GM21786 (cell line): Measurements from ENCODE around the gene TBATA.
A peak's percentile ranks its signal among the peaks of the same experiment; 100 is the strongest.

Experiments
- ATAC-seq: cut with Tn5 transposase; IDR thresholded peaks from one replicate; pipeline ENCODE4 v1.9.1; 2021; ENCODE audit not compliant: unreplicated experiment

TBATA gene

GRCh38 chr10:70785190-70785589 lies at the start of gene TBATA:
Gene TBATA, minus strand, starts transcription at chr10:70785377. Its CDS starts 1,998 bp downstream, at chr10:70783379.
- no peak for ATAC-seq

DNA sequence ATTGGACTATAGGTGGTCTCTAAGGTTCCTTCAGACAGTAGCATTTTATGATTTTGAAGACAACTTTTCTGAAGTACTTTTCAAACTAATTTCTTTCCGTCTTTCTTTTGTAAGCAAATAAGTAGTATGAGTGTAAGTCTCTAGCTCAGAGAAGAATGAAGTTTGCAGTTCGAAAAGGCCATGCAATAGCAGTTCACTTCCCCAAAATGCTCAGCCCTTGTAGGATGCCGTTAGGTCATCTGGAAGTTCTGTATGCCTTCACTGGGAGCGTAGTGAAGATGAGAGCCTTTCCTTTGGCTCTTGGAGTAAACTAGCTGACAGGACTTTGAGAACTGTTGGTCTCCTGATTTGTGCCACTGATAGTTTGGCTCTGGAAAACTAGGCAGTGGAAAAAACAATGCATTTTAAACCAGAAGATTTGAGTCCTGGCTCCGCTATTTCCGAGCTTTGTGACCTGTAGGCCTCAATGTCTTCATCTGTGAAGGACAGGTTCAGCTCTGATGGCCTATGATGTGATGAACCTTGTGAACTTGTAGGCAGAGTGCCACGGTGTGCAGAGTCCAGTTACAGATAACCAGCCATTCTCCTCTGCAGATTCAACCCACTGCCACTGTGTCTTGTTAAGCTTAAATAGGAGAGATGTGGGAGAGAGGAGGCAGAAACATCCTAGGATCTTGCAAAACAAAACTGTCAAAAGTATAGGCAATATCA lies 49.4 kb upstream of the TBATA start:
- no peak for ATAC-seq

- no peak for ATAC-seq
These were observed 48.8 kb upstream of the TBATA start for GRCh38 chr10:70834021-70834420.

GRCh38 chr10:70833601-70834000 lies 48.4 kb upstream of the TBATA start:
- no peak for ATAC-seq

DNA sequence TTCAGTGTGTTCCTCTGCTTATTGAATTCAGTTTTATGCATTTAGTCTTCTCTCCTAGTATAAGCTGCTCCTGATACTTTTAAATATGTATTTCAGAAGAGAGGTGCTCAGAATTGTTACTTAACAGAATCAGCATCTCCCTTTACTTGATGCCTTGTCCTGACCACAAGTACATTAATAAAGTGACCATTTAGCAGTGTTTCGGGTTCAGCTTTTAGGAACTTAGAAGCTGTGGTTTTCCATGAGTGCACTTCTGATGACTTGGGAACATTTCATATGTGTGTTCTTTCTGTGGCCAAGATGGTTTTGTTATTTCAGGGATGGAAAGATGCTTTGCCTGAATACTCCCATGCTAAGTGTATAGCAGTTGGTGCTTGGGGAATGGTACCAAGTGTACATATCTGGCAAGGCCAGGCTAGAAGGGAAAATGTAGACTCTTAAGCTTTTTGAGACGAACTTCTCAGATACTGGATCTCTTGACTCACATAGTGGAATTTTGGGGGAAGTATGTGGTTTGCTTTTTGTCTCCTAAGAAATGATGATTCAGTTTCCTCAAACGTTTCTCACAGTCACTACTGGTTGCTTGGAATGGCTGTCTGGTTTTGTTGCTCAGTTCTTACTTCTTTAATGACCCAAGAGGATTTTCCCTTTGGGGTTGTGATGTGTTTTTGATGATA lies 47.8 kb upstream of the TBATA start:
- no peak for ATAC-seq

DNA sequence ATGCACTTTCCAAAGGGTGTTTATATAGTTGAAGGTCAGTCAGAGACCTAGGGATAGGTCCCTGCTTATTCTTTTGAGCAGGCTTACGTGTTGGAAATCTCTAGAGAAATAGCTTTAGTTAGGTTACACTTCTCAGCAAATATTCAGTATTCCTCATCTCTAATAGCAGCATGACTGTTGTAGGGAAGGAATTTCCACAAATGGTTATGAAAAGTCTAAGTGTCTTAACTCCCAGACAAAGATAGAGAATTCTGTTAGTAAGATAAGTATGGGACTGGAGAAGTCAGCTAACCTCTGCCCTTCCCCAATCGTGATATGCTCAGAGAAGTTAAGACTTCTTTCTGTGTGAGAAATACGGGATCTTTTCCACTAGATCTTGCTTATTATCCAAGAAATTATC lies 47.0 kb upstream of the TBATA start:
- no peak for ATAC-seq

DNA sequence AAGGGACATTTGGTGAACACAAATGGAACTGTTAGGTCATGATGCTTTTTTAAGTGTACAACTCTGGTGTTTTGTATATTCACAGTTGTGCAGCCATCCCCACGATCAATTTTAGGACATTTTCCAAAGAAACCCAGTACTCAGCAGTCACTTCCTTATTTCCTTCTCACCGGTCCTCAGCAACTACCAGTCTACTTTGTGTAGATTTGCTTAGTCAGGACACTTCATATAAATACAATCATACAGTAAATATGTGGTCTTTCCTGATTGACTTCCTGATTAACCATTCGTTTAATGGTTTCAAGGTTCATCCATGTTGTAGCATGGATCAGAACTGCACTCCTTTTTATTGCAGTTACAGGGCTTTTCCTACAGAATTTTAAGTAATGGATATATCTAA lies 45.0 kb upstream of the TBATA start:
- ATAC-seq = no peak

DNA sequence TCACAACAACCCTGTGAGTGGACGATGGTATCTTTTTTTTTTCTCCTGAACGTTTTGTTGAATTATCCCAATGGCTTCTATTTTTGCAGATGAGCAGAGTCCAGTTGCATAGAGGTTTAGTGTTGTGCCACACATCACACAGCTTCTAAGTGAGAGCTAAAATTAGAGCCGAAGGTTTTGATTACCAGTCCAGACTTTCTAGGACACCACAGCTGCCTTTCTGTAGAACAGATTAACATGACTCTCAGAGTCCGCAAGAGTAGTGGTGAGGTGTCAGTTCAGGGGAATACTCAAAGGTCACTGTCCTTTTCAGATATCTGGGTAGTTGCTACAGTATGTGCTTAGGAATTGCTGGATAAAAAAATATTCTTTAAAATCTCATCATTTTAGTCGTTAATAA lies 44.4 kb upstream of the TBATA start:
- no peak for ATAC-seq

DNA sequence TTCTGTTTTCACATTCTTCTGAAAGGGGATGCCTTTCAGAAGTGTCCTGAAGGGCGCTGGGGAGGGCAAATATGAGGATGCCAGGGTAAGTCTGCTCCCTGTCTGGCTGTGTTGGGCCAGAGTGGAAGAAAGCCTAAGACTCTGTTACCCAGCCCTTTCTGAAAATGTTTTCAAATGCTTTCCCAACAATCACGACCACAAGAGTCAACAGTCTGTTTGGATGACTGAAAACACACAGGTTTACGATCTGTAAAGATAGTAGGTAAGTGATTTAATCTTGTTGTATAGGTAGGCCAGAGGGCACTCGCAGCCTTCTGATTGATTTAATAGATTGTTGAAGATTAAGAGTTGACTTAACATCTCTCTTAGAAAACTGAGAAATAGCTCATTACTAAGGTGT lies 43.7 kb upstream of the TBATA start:
- no peak for ATAC-seq

GRCh38 chr10:70827086-70827757 lies 42.0 kb upstream of the TBATA start:
- no peak for ATAC-seq

DNA sequence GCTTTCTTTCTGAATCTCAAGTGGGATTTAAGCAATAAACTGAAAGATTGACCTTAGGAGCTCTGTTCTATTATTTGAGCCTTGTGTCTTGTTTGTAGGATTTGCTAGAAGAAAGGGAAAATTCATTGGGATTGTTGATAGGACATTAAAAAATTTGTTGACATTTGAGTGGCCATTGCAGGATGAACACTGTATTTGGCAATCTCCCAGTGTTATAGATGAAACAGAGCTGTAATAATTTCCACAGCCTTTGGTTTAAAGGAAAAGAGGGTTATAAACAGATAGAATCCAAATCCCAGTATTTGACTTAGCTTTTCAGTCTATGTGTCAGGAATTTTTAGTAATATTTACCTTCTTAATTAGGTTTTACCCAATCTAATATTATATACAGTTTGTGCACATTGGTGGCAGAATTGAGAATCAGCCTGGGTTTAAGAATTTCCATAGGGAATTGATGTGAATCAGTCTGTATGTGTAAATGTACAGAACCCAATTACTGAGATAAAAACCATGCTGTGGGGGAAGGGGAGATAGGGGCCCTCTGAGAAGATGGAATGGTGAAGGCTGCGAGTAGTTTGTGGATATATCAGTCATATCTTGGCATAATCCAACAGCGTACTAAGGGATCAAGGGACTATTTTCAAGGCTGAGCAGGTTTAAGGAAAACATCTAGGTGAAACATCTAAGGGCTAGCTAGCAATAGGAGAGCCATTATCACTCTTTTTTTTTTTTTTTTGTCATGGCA lies 37.1 kb upstream of the TBATA start:
- ATAC-seq = no peak

- ATAC-seq = no peak
These were observed 36.0 kb upstream of the TBATA start for GRCh38 chr10:70820976-70821750.

- ATAC-seq = peak; percentile 36
These were observed 31.2 kb upstream of the TBATA start for GRCh38 chr10:70816220-70816894.

GRCh38 chr10:70815504-70816219 lies 30.5 kb upstream of the TBATA start, which contains the start of gene SGPL1:
Gene SGPL1, plus strand, starts transcription at chr10:70815948. Its CDS starts 906 bp downstream, at chr10:70816854.
- ATAC-seq = peak; percentile 81

- no peak for ATAC-seq
These were observed 28.9 kb upstream of the TBATA start for GRCh38 chr10:70814126-70814525.

- ATAC-seq = no peak
These were observed 27.6 kb upstream of the TBATA start for GRCh38 chr10:70812814-70813213.

GRCh38 chr10:70811881-70812280 lies 26.7 kb upstream of the TBATA start:
- ATAC-seq = no peak

DNA sequence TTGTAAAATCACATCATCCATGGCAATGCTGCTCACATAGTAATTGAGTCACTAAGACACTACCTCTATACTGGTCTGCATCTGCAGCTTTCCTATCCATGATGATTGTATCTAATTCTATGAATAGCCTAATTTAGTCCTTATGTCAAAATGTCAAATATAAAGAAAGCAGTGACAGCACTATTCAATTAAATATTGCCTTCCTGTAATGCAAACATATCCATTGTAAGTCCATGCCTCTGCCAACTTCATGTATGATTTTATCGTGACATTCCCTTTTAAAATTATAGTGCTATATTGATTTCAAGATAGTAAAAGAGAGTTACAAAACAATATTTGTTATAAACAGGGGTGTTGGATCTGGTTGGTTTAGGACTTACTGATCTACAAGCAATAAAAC lies 25.8 kb upstream of the TBATA start:
- no peak for ATAC-seq

GRCh38 chr10:70809726-70810125 lies 24.5 kb upstream of the TBATA start:
- no peak for ATAC-seq
